Liver (tissue), 9 donors: ENCODE data around the gene AUH. TPM values are rescaled to one million over a fixed set of nuclear protein-coding genes. Genes with fewer than 3 reads are reported as not detected.
"Not testable (repeated sequence)": the region's sequence is repeated elsewhere in the genome, so short reads cannot be mapped to it uniquely, and the experiment has no call there.

Experiments
- DNase-seq: peaks from one replicate; pipeline ENCODE4 v3.0.0-alpha.2; 2017; ENCODE audit warnings: low spot score
- H3K27ac ChIP-seq, 2 donors: one replicate each; pipeline ENCODE4 v1.7.0; 2013; ENCODE audit warnings: inconsistent platforms in 2 of 2, low read length in 2 of 2, control low read depth in 1 of 2, low read depth in 1 of 2, mild to moderate bottlenecking in 1 of 2
- H3K27me3 ChIP-seq, 4 donors: one replicate each; pipeline versions ENCODE4 v1.6.1 to v1.7.0; 2013; ENCODE audit warnings: low read length in 3 of 4, inconsistent platforms in 1 of 4, mild to moderate bottlenecking in 1 of 4, moderate library complexity in 1 of 4; ENCODE audit not compliant: control insufficient read depth in 4 of 4, insufficient read depth in 4 of 4
- H3K36me3 ChIP-seq, 4 donors: one replicate each; pipeline versions ENCODE4 v1.6.1 to v1.7.0; 2013; ENCODE audit warnings: low read length in 3 of 4, mild to moderate bottlenecking in 3 of 4, low read depth in 1 of 4, moderate library complexity in 1 of 4; ENCODE audit not compliant: control insufficient read depth in 4 of 4, insufficient read depth in 3 of 4
- H3K4me1 ChIP-seq, 4 donors: one replicate each; pipeline versions ENCODE4 v1.6.1 to v1.7.0; 2013; ENCODE audit warnings: low read length in 3 of 4, mild to moderate bottlenecking in 3 of 4, moderate library complexity in 1 of 4; ENCODE audit not compliant: control insufficient read depth in 4 of 4, insufficient read depth in 4 of 4
- H3K4me3 ChIP-seq, 3 donors: one replicate each; pipeline versions ENCODE4 v1.6.1 to v1.7.0; 2013; ENCODE audit warnings: low read length in 3 of 3, control low read depth in 1 of 3, low read depth in 1 of 3, mild to moderate bottlenecking in 1 of 3
- H3K9ac ChIP-seq, 2 donors: one replicate each; pipeline ENCODE4 v1.7.0; 2013; ENCODE audit warnings: low read length in 2 of 2, mild to moderate bottlenecking in 2 of 2, moderate library complexity in 2 of 2, control low read depth in 1 of 2, low read depth in 1 of 2
- H3K9me3 ChIP-seq, 4 donors: one replicate each; pipeline versions ENCODE4 v1.6.1 to v1.7.0; 2013; ENCODE audit warnings: low read length in 3 of 4; ENCODE audit not compliant: control insufficient read depth in 4 of 4
- ATF3 ChIP-seq: IDR thresholded peaks from 2 replicates; pipeline ENCODE4 v1.6.1; 2016; ENCODE audit warnings: antibody characterized with exemption
- CTCF ChIP-seq: fragments of 150-350 bp; IDR thresholded peaks from 2 replicates; pipeline ENCODE4 v1.5.1; 2017; ENCODE audit warnings: improper control_type of control experiment, low read depth, low read length; ENCODE audit not compliant: missing input control
- FOXA1 ChIP-seq: IDR thresholded peaks from 2 replicates; pipeline ENCODE4 v1.6.1; 2016; ENCODE audit warnings: antibody characterized with exemption
- GABPA ChIP-seq, 2 donors: IDR thresholded peaks in 1 of 2; conservative IDR thresholded peaks in 1 of 2; 2 replicates each; pipeline ENCODE4 v1.6.1; 2016; ENCODE audit warnings: antibody characterized with exemption in 2 of 2, mild to moderate bottlenecking in 1 of 2, moderate library complexity in 1 of 2
- HNF4A ChIP-seq, 2 donors: conservative IDR thresholded peaks; 2 replicates each; pipeline ENCODE4 v1.6.1; 2016; ENCODE audit warnings: antibody characterized with exemption in 2 of 2, mild to moderate bottlenecking in 2 of 2
- HNF4G ChIP-seq: IDR thresholded peaks from 2 replicates; pipeline ENCODE4 v1.6.1; 2016; ENCODE audit warnings: antibody characterized with exemption
- JUND ChIP-seq, 2 donors: IDR thresholded peaks; 2 replicates each; pipeline ENCODE4 v1.6.1; 2016; ENCODE audit warnings: antibody characterized with exemption in 2 of 2
- MAX ChIP-seq: IDR thresholded peaks from 2 replicates; pipeline ENCODE4 v1.6.1; 2016; ENCODE audit warnings: antibody characterized with exemption
- RXRA ChIP-seq, 2 donors: IDR thresholded peaks; 2 replicates each; pipeline ENCODE4 v1.6.1; 2017 to 2018; ENCODE audit warnings: antibody characterized with exemption in 2 of 2, mild to moderate bottlenecking in 1 of 2
- SP1 ChIP-seq: IDR thresholded peaks from 2 replicates; pipeline ENCODE4 v1.6.1; 2018; ENCODE audit warnings: antibody characterized with exemption, mild to moderate bottlenecking
- TAF1 ChIP-seq: conservative IDR thresholded peaks from 2 replicates; pipeline ENCODE4 v1.6.1; 2016; ENCODE audit warnings: antibody characterized with exemption, mild to moderate bottlenecking
- YY1 ChIP-seq: IDR thresholded peaks from 2 replicates; pipeline ENCODE4 v1.6.1; 2016; ENCODE audit warnings: antibody characterized with exemption, mild to moderate bottlenecking
- WGBS: extraction: QIAGEN DNeasy Blood & Tissue Kit; methylation state at CpG from one replicate; pipeline ENCODE4 v1.1.7; 2013; 5-methylcytosine and 5-hydroxymethylcytosine counted together
- polyA plus RNA-seq, 2 donors: library from polyadenylated mRNA; stranded (reverse) in 1 of 2; unstranded in 1 of 2; fragments of 200-250 nt in 1 of 2; fragments of >200 nt in 1 of 2; fragmentation: Nextera tagmentation in 1 of 2; extraction: Ambion mirVana in 1 of 2; gene quantifications; one replicate each; pipeline versions ENCODE4 v1.2.1 to v1.2.3, GENCODE V29; 2013 to 2015
- total RNA-seq, 2 donors: library from RNA; depleted of rRNA; stranded (reverse); fragments of >200 nt; gene quantifications; one replicate each; pipeline ENCODE4 v1.2.3, GENCODE V29; 2014
- donor health status: healthy.
- donor health status: healthy.
- donor health status: healthy.
- donor health status: healthy.
- donor health status: healthy.

AUH gene
- total and polyA plus RNA-seq, 4 donors: 12.1 to 30.0 (median 24.9) TPM

- TF ChIP-seq TAF1: no peak
- no peak for TF ChIP-seq JUND (IDR thresholded peaks at IDR 0.05)
- TF ChIP-seq YY1: no peak
- TF ChIP-seq HNF4G: no peak
- no peak for TF ChIP-seq GABPA (IDR thresholded peaks at IDR 0.05 in 1 of 2, conservative IDR thresholded peaks at IDR 0.05 in 1 of 2)
Observed at GRCh38 chr9:91371894-91372293, 10.2 kb upstream of the AUH start (continued).

- H3K36me3 ChIP-seq, H3K4me1 ChIP-seq, H3K9me3 ChIP-seq, H3K4me3 ChIP-seq, DNase-seq, H3K9ac ChIP-seq, H3K27ac ChIP-seq, H3K27me3 ChIP-seq: not testable (repeated sequence)
- 94% methylated on average over 3 of the region's 3 CpGs for WGBS
Observed at GRCh38 chr9:91370006-91370405, 8.3 kb upstream of the AUH start.

GRCh38 chr9:91364702-91365101 lies 3.0 kb upstream of the AUH start:
- Histone ChIP-seq H3K9me3 (no peaks in the 10 kb centered on the region), H3K27ac (no peak overlapping the region), H3K9ac (no peak overlapping the region), H3K4me3 (no peak overlapping the region), H3K27me3 (no peaks in the 10 kb centered on the region), H3K36me3 (no peaks in the 10 kb centered on the region), H3K4me1 (peaks cover 0 to 19% (median 10%) of the 10 kb centered on the region in 4 donors)
- TF ChIP-seq MAX (no peak), ATF3 (no peak), TAF1 (no peak)
- 99% methylated on average over 3 of the region's 3 CpGs for WGBS
- no peak for DNase-seq

- Histone ChIP-seq H3K4me3 (no peak overlapping the region), H3K27me3 (no peaks in the 10 kb centered on the region), H3K36me3 (no peaks in the 10 kb centered on the region), H3K27ac (no peak overlapping the region), H3K9ac (no peak overlapping the region), H3K4me1 (peaks cover 0 to 26% (median 14%) of the 10 kb centered on the region in 4 donors), H3K9me3 (no peaks in the 10 kb centered on the region)
- TF ChIP-seq RXRA (IDR thresholded peaks at IDR 0.05): no peak
- TF ChIP-seq FOXA1: no peak
- no peak for TF ChIP-seq JUND (IDR thresholded peaks at IDR 0.05)
- no peak for TF ChIP-seq HNF4G
- no peak for TF ChIP-seq CTCF
- no peak for TF ChIP-seq HNF4A (conservative IDR thresholded peaks at IDR 0.05)
- no peak for TF ChIP-seq SP1
- DNase-seq: no peak
- 95% methylated on average over 7 of the region's 7 CpGs for WGBS
Observed at GRCh38 chr9:91364005-91364404, 2.3 kb upstream of the AUH start.
